ENCODE measurements around the gene PARP1.

PARP1 gene

DNA sequence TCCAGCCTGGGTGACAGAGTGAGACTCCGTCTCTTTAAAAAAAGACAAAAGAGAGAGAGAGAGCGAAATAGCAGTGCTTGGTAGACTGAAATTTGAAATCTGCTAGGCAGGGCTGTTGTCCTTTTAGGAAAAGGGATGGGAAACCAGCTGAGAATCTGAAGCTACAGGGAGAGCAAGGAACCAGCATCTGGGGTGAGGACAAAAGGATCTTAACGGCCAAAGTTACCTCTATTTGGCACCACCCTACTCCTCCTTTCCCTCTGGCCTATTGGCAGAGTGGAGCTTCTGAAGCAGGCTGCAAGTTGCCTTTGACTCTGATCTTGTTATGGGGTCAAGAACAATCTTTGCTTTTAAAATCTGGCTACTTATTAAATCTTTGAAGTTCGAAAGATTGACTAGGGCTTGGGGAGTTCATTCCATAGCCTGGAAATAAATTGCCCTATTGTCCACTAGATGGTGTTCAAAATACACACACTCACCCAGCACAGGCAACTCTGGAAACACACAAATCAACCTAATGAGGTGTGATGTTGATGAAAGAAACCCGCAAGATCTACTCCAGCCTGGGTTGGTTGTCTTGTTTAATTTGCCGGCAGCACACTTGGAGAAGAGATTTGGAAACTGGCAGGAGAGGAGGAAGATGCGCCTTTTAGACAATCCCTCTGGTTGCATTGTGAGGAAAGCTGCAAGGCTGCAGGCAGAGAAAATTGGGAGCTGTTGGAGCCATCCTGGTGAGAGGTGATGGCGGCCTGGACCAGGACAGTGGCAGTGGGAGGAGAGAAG lies 16.5 kb upstream of the PARP1 start:
- DNase-seq (ENCODE audit: low read depth), result no peak
- TF ChIP-seq, protein P1, sequence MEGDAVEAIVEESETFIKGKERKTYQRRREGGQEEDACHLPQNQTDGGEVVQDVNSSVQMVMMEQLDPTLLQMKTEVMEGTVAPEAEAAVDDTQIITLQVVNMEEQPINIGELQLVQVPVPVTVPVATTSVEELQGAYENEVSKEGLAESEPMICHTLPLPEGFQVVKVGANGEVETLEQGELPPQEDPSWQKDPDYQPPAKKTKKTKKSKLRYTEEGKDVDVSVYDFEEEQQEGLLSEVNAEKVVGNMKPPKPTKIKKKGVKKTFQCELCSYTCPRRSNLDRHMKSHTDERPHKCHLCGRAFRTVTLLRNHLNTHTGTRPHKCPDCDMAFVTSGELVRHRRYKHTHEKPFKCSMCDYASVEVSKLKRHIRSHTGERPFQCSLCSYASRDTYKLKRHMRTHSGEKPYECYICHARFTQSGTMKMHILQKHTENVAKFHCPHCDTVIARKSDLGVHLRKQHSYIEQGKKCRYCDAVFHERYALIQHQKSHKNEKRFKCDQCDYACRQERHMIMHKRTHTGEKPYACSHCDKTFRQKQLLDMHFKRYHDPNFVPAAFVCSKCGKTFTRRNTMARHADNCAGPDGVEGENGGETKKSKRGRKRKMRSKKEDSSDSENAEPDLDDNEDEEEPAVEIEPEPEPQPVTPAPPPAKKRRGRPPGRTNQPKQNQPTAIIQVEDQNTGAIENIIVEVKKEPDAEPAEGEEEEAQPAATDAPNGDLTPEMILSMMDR (conservative IDR thresholded peaks at IDR 0.05; ENCODE audit: low read depth, low read length), result peak; percentile 69
- H3K4me3 ChIP-seq (ENCODE audit: low read length), result no peak overlapping the region

- no peak for DNase-seq (ENCODE audit: low read depth)
- no peak overlapping the region for H3K4me3 ChIP-seq (ENCODE audit: low read length)
- TF ChIP-seq, protein P1 (conservative IDR thresholded peaks at IDR 0.05; ENCODE audit: low read depth, low read length), result no peak
These were observed 14.6 kb upstream of the PARP1 start for GRCh38 chr1:226422478-226422877.

DNA sequence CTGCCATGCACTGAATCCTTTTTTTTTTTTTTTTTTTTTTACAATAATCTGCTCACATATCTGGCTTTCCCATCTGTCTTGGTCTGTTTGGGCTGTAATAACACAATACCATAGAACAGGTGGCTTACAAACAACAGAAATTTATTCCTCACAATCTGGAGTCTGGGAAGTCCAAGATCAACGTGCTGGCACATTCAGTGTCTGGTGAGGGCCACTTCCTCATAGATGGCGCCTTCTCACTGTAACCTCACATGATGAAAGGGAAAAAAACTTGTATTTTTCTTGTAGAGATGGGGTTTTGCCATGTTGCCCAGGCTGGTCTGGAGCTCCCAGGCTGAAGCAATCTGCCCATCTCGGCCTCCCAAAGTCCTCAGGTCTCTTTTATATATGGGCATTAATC lies 13.0 kb upstream of the PARP1 start:
- H3K4me3 ChIP-seq (ENCODE audit: low read length), result no peak overlapping the region
- no peak for DNase-seq (ENCODE audit: low read depth)
- TF ChIP-seq, protein P1 (conservative IDR thresholded peaks at IDR 0.05; ENCODE audit: low read depth, low read length), result no peak

DNA sequence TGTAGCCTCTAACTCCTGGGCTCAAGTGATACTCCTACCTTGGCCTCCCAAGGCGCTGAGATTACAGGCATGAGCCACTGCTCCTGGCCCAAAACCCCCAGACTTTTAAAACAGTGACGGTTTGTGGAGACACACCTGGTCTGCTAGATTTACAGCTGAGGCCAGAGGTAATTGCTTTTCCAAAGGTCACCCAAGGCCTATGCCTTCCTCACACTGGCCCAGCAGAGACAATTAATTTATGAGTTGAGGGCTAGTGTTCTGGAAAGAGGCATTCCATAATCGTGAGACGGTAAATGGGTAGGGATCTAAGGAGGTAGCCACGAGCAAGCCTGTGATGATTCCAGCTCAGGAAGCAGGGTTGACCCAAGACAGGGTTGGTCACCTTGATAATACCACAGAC lies 12.4 kb upstream of the PARP1 start:
- TF ChIP-seq, protein P1 (conservative IDR thresholded peaks at IDR 0.05; ENCODE audit: low read depth, low read length), result no peak
- H3K4me3 ChIP-seq (ENCODE audit: low read length), result no peak overlapping the region
- no peak for DNase-seq (ENCODE audit: low read depth)

DNA sequence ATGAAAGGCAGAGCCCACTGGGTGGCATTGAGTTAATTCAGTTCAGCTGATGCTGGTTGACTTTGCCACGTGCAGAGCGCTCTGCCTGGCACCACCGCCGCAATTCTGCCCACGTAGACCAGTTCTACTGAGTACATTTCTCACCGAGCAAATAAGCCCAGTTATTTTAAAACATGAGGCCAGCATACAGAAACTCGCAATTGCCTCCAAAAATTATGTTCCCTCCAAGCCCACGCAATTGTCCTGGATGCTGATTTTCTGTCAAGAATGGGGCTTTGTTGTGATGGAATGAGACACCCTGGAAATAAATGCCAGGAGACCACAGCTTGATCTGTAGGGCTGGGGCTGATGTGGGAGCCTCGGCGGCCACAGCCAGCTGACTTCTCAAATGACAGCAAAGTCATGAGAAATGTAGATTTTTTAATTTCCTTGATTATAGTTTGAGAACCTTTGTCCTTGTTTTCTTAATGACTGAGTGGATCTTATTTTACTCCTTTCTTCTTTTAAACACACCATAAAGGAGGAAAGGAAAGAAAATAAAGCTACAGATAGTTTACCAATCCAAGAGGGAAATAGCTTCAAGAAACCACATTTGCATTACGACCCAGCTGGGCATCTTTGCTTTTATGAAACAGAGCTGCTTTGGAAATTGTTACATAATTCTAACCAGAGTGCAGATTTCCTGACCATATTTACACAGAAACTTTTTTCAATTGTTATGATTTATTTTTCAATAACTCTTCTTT lies 11.6 kb upstream of the PARP1 start:
- no peak overlapping the region for H3K4me3 ChIP-seq (ENCODE audit: low read length)
- TF ChIP-seq, protein P1 (conservative IDR thresholded peaks at IDR 0.05; ENCODE audit: low read depth, low read length), result no peak
- DNase-seq (ENCODE audit: low read depth), result no peak

DNA sequence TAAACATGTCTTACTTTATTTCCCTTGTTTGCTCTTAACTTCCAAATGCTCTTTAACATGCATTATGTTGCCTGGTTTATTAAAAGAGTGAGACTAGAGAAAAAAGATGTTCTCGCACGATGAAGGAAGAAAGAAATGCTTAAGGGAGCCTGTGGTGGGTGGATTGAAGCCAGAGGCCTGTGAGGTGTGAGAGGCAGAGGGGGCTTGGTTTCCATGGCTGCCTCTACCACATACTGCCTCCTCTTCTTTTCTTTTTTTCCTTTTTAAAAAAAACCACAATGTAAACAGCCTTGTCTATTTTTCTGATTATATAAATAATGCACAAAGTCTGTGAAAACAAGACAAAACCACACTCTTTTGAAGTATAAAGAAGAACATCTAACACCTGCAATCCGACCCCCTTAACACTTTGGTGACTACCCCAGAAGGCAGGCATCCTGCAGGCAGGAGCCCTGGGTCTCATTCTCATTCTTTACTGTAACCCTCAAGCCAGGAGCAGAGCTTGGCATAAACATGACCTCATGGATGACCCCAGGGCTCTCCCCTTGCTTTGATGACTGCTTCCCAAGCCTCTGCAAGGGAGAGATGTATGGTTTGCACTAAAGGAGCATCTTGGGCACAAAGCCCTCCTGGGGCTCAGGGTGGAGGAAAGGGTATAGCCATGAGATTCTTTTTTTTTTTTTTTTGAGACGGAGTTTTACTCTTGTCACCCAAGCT lies 10.1 kb upstream of the PARP1 start:
- no peak overlapping the region for H3K4me3 ChIP-seq (ENCODE audit: low read length)
- TF ChIP-seq, protein P1 (conservative IDR thresholded peaks at IDR 0.05; ENCODE audit: low read depth, low read length), result no peak
- no peak for DNase-seq (ENCODE audit: low read depth)

Measured in retinal pigment epithelial cell (primary cell).